ENCODE results near the gene ZAR1. TPM values are rescaled to one million over a fixed set of nuclear protein-coding genes. Genes with fewer than 3 reads are reported as not detected.
"Not testable (repeated sequence)": the region's sequence is repeated elsewhere in the genome, so short reads cannot be mapped to it uniquely, and the experiment has no call there.

ZAR1 gene
- total RNA-seq (2022) (not detected in 2 replicates), Bru-seq, nascent RNA (percentile 13 among the genes with signal in this experiment), BruChase-seq, experiment 1, labeled RNA remaining after a 6-hour chase (percentile 17 among the genes with signal in this experiment), BruChase-seq, experiment 2, labeled RNA remaining after a 2-hour chase (percentile 31 among the genes with signal in this experiment)
- long read RNA-seq, result 0 reads

DNA sequence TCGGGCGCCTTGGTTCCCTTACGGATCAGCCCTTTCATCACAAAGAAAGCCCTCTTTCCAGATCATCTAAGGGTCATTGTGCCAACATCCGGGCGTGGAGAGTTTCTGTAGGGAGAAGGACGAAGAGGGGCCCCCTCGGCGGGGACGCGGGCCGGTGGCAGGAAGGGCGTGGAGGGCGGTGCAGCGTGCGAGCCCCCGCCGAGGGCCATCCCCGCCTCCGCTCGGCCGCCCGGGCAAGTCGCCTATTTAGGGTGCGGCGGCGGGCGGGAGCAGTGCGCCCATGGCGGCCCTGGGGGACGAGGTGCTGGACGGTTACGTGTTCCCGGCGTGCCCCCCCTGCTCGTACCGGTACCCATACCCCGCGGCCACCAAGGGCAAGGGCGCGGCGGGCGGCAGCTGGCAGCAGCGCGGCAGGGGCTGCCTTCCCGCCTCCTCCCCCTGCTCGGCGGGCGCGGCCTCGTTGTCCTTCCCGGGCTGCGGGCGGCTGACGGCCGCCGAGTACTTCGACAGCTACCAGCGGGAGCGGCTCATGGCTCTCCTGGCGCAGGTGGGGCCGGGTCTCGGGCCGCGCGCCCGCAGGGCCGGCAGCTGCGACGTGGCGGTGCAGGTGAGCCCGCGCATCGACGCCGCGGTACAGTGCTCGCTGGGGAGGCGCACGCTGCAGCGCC is at the start of gene ZAR1:
TSS of gene ZAR1 (plus strand) at position 241 of the 668 bp plus-strand sequence. CDS start at position 281, 40 bp downstream.
- peak within 1 kb of the TSS; percentile 64 for H3K4me3 Mint-ChIP-seq (ENCODE audit: unreplicated experiment)
- CTCF ChIA-PET, result no interaction called here
- TF ChIP-seq CTCF (IDR thresholded peaks at IDR 0.05; ENCODE audit: unreplicated experiment), result no peak
- no peaks in the 10 kb centered on the region for H3K9me3 Mint-ChIP-seq (ENCODE audit: unreplicated experiment)
- peaks cover 6% of the 10 kb centered on the region for H3K36me3 Mint-ChIP-seq (ENCODE audit: insufficient read depth, unreplicated experiment)
- DNase-seq (ENCODE audit: unreplicated experiment), result peak; percentile 4
- intact Hi-C loops (cut with micrococcal nuclease), result no loop called here
- peaks cover 12% of the 10 kb centered on the region for H3K27me3 Mint-ChIP-seq (ENCODE audit: insufficient read depth, unreplicated experiment)
- BruUV-seq (replicated peaks), result no TSS peak
- H3K27ac Mint-ChIP-seq (ENCODE audit: low read depth, unreplicated experiment), result no peak within 1 kb of the TSS
- no peaks in the 10 kb centered on the region for H3K4me1 Mint-ChIP-seq (ENCODE audit: insufficient read depth, unreplicated experiment)
- POLR2A ChIA-PET, result no interaction called here

DNA sequence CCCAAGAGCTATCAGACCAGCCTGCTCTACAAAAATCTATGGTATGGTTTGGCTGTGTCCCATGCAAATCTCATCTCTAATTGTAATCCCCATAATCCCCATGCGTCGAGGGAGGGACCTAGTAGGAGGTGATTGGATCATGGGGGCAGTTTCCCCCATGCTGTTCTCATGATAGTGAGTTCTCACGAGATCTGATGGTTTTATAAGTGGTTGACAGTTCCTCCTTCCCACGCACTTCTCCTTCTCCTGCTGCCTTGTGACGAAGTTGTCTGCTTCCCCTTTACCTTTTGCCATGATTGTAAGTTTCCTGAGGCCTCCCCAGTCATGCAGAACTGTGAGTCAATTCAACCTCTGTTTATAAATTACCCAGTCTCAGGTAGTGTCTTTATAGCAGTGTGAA is 49.1 kb upstream of the ZAR1 start:
- H3K4me1 Mint-ChIP-seq (ENCODE audit: insufficient read depth, unreplicated experiment); POLR2A ChIA-PET: not testable (repeated sequence)

GRCh38 chr4:48445704-48446103 is 44.3 kb upstream of the ZAR1 start:
- TF ChIP-seq CTCF (IDR thresholded peaks at IDR 0.05; ENCODE audit: unreplicated experiment), result peak; percentile 50
- ChIA-PET POLR2A (no interaction called here), CTCF (interaction anchor here (0.7 to 3.7 kb wide), 10 partner anchors 9 to 104 kb away, joined by 3 to 17 read pairs (median 4); no protein-coding TSS in a partner anchor)
- intact Hi-C loops (cut with micrococcal nuclease), result loop anchor here (2.0 to 10.0 kb wide), 2 partner anchors 101 to 519 kb away; no protein-coding TSS in a partner anchor
- H3K27me3 Mint-ChIP-seq (ENCODE audit: insufficient read depth, unreplicated experiment), result no peaks in the 10 kb centered on the region
- DNase-seq (ENCODE audit: unreplicated experiment), result peak; percentile 17
- H3K27ac Mint-ChIP-seq (ENCODE audit: low read depth, unreplicated experiment), result no peak overlapping the region
- no peak overlapping the region for H3K4me3 Mint-ChIP-seq (ENCODE audit: unreplicated experiment)
- H3K36me3 Mint-ChIP-seq (ENCODE audit: insufficient read depth, unreplicated experiment), result peaks cover 4% of the 10 kb centered on the region
- H3K4me1 Mint-ChIP-seq (ENCODE audit: insufficient read depth, unreplicated experiment), result no peaks in the 10 kb centered on the region
- BruUV-seq (replicated peaks), result no TSS peak
- no peaks in the 10 kb centered on the region for H3K9me3 Mint-ChIP-seq (ENCODE audit: unreplicated experiment)

More for the DNA sequence above, 49.1 kb upstream of the ZAR1 start:
- H3K27me3 Mint-ChIP-seq (ENCODE audit: insufficient read depth, unreplicated experiment); H3K9me3 Mint-ChIP-seq (ENCODE audit: unreplicated experiment); DNase-seq (ENCODE audit: unreplicated experiment); H3K27ac Mint-ChIP-seq (ENCODE audit: low read depth, unreplicated experiment); CTCF ChIA-PET; H3K4me3 Mint-ChIP-seq (ENCODE audit: unreplicated experiment); H3K36me3 Mint-ChIP-seq (ENCODE audit: insufficient read depth, unreplicated experiment); BruUV-seq (replicated peaks): not testable (repeated sequence)
- intact Hi-C loops (cut with micrococcal nuclease), result loop anchor here (10.0 kb wide), 1 partner anchor 524 kb away; no protein-coding TSS in a partner anchor

DNA sequence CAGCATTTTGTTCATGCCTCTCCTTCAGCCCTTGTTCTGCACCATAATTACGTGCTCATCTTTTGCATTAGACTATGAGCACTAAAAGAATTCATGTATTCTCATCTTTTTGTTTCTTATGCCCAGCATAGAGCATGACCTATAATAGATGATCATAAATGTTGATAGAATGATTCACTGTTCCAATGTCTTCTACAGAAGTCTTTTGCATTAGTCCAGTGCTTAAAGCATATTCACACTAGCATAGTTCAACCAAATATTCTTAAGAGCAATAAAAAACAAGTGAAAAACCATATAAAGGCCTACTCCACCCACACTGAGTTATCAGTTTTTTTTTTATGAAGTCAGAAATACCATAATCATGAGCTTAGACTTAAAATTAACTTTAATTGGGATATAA is 43.4 kb upstream of the ZAR1 start:
- Mint-ChIP-seq H3K4me1 (ENCODE audit: insufficient read depth, unreplicated experiment) (no peaks in the 10 kb centered on the region), H3K27ac (ENCODE audit: low read depth, unreplicated experiment) (no peak overlapping the region), H3K9me3 (ENCODE audit: unreplicated experiment) (no peaks in the 10 kb centered on the region), H3K36me3 (ENCODE audit: insufficient read depth, unreplicated experiment) (peaks cover 3% of the 10 kb centered on the region), H3K27me3 (ENCODE audit: insufficient read depth, unreplicated experiment) (no peaks in the 10 kb centered on the region), H3K4me3 (ENCODE audit: unreplicated experiment) (no peak overlapping the region)
- ChIA-PET CTCF (interaction anchor here (0.7 to 3.7 kb wide), 12 partner anchors 11 to 487 kb away, joined by 3 to 17 read pairs (median 4); no protein-coding TSS in a partner anchor), POLR2A (no interaction called here)
- no peak for TF ChIP-seq CTCF (IDR thresholded peaks at IDR 0.05; ENCODE audit: unreplicated experiment)
- no peak for DNase-seq (ENCODE audit: unreplicated experiment)
- intact Hi-C loops (cut with micrococcal nuclease), result loop anchor here (2.0 to 10.0 kb wide), 2 partner anchors 100 to 518 kb away; no protein-coding TSS in a partner anchor
- BruUV-seq (replicated peaks), result no TSS peak

All from MCF 10A (cell line).